HG03565 (cell line): Measurements from ENCODE around the gene FAM181A.

ENCODE experiments used
- ATAC-seq: cut with Tn5 transposase; IDR thresholded peaks from one replicate; pipeline ENCODE4 v1.9.1; 2021; ENCODE audit warnings: mild to moderate bottlenecking, moderate library complexity; ENCODE audit not compliant: unreplicated experiment

Gene FAM181A

GRCh38 chr14:93903342-93904184 is 23.6 kb upstream of the FAM181A start:
- no peak for ATAC-seq

GRCh38 chr14:93905623-93906022 is 21.5 kb upstream of the FAM181A start:
- no peak for ATAC-seq

GRCh38 chr14:93906341-93907329 is 20.5 kb upstream of the FAM181A start:
- ATAC-seq, result no peak

GRCh38 chr14:93909429-93910128 is 17.6 kb upstream of the FAM181A start:
- no peak for ATAC-seq

- no peak for ATAC-seq
Measured at GRCh38 chr14:93911975-93912615, 15.0 kb upstream of the FAM181A start.

- ATAC-seq, result no peak
Measured at GRCh38 chr14:93912782-93913181, 14.4 kb upstream of the FAM181A start.

GRCh38 chr14:93914278-93914677 is 12.9 kb upstream of the FAM181A start:
- no peak for ATAC-seq

- no peak for ATAC-seq
Measured at GRCh38 chr14:93915070-93915705, 12.0 kb upstream of the FAM181A start.

- ATAC-seq, result no peak
Measured at GRCh38 chr14:93915800-93916199, 11.3 kb upstream of the FAM181A start.

GRCh38 chr14:93916498-93916897 is 10.6 kb upstream of the FAM181A start:
- no peak for ATAC-seq

GRCh38 chr14:93917141-93917540 is 10.0 kb upstream of the FAM181A start:
- no peak for ATAC-seq

- no peak for ATAC-seq
Measured at GRCh38 chr14:93921001-93921806, 5.9 kb upstream of the FAM181A start.

GRCh38 chr14:93923626-93924025 is 3.5 kb upstream of the FAM181A start:
- ATAC-seq, result no peak

- ATAC-seq, result no peak
Measured at GRCh38 chr14:93924592-93925355, 2.4 kb upstream of the FAM181A start.

GRCh38 chr14:93925374-93925895 is 1.7 kb upstream of the FAM181A start:
- ATAC-seq, result no peak

GRCh38 chr14:93926245-93926872 is 785 bp upstream of the FAM181A start:
- no peak for ATAC-seq

GRCh38 chr14:93927800-93928145 is 629 bp downstream of the FAM181A start:
- ATAC-seq, result no peak
